Measurements from ENCODE around the gene C10orf53.

Gene C10orf53

DNA sequence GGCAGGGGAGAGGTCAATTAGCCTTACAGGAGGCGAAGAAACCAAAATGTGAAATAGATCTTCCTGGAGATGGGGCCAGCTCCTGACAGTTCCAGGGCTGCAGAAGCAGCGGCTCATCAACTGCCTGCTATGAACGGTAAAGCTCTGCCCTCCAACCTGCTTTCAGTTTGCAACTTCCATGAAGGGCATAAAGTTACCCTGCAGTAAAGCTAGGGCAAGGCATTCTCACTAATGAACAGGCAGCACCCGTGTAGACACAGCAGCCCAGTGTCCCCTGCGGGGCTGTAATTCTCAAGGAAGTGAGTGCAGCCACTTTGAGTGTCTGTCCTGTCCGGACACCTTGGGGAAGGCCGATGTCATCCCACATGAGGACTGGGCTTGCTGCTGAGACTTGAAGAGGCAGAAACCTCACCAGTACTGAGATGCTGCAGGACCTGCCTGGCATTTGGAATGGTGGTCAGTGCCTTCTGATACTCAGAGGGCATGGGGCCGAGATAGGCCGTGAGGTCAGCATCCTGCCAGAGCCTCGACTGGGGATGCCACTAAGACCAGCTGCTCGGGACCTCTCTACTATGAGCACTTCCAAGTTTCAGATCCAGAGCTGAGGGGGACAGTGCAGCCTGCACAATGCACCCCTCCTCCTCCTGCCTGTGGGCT, 26.1 kb upstream of the C10orf53 start:
- H3K4me3 ChIP-seq (ENCODE audit: low read depth, low read length): no peak overlapping the region
- TF ChIP-seq, protein P1, sequence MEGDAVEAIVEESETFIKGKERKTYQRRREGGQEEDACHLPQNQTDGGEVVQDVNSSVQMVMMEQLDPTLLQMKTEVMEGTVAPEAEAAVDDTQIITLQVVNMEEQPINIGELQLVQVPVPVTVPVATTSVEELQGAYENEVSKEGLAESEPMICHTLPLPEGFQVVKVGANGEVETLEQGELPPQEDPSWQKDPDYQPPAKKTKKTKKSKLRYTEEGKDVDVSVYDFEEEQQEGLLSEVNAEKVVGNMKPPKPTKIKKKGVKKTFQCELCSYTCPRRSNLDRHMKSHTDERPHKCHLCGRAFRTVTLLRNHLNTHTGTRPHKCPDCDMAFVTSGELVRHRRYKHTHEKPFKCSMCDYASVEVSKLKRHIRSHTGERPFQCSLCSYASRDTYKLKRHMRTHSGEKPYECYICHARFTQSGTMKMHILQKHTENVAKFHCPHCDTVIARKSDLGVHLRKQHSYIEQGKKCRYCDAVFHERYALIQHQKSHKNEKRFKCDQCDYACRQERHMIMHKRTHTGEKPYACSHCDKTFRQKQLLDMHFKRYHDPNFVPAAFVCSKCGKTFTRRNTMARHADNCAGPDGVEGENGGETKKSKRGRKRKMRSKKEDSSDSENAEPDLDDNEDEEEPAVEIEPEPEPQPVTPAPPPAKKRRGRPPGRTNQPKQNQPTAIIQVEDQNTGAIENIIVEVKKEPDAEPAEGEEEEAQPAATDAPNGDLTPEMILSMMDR (IDR thresholded peaks at IDR 0.05; ENCODE audit: insufficient read depth, low read depth, low read length, missing control alignments): no peak
- DNase-seq (ENCODE audit: low read depth): no peak

DNA sequence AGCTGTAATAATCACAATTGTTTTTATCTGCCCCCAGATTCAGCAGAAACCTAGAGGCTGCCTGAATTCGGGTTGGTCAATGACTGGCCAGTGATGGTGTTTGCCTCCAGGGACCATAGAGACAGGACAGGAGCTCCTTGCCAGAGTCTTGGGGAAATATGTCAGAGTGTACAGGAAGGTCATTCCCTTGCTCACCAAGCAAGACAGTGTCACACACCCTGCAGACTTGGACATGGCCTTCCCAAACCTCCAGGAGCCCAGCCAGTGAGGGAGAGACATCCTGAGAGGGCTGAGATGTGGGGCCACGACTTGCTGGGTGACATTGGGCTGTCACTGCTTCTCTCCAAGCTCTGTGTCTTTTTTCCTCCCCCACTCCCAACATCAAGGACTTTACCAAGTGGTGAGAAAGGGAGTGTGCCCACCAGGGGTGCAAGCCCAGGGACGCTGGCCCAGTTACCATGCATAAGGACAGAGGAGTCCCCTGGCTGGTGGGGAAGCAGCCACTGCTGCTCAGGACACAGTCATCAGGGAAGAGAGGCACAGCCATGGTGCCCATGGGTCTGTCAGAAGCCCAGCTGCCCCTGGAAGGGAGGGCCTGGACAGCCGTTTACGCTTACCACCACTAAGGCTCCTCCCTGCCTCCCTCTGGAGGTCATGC, 25.3 kb upstream of the C10orf53 start:
- no peak overlapping the region for H3K4me3 ChIP-seq (ENCODE audit: low read depth, low read length)
- no peak for DNase-seq (ENCODE audit: low read depth)
- TF ChIP-seq, protein P1 (IDR thresholded peaks at IDR 0.05; ENCODE audit: insufficient read depth, low read depth, low read length, missing control alignments): no peak

DNA sequence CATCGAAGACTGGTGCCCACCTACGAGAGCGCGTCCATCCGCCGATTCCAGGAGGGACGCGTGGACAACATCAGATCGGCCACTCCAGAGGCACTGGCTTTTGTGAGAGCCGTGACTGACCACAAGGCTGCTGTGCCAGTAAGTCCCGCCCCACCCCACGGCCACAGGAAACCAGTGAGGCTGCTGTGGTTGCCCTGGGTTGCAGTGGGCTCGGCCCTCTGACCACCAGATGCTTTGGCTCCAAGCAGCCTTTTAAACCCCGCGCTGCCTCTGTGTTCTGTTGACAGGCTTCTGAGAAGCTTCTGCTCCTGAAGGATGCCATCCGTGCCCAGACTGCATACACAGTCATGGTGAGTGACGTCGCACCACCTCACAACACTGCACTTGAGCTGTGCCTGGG, 24.4 kb upstream of the C10orf53 start:
- TF ChIP-seq, protein P1 (IDR thresholded peaks at IDR 0.05; ENCODE audit: insufficient read depth, low read depth, low read length, missing control alignments): no peak
- H3K4me3 ChIP-seq (ENCODE audit: low read depth, low read length): no peak overlapping the region
- no peak for DNase-seq (ENCODE audit: low read depth)

DNA sequence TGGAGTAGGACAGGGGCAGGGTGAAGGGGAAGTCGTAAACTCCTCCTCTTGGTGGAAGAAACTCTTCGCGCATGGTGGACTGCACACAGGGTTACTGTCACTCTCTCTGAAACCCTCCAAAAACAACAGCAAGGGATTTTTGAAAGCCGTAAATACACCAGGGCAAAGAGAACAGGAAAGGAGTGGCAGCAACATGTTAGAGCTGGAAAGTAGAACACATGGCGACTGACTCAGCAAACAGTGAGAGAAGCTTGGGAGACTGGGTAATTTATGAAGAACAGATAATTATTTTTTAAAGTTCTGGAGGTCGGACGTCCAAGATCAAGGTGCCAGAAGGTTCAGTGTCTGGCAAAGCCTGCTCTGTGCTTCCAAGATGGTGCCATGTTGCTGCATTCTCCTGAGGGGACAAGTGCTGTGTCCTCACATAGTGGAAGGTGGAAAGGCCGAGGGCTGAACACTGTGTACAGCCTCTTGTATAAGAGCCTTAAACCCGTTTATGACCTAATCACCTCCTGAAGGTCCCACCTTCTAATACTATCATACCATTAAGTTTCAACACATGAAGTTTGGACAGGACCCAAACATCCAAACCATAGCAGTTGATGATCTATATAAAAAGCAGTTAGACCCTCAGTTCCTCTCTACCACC, 22.5 kb upstream of the C10orf53 start:
- no peak overlapping the region for H3K4me3 ChIP-seq (ENCODE audit: low read depth, low read length)
- TF ChIP-seq, protein P1 (IDR thresholded peaks at IDR 0.05; ENCODE audit: insufficient read depth, low read depth, low read length, missing control alignments): no peak
- DNase-seq (ENCODE audit: low read depth): no peak

DNA sequence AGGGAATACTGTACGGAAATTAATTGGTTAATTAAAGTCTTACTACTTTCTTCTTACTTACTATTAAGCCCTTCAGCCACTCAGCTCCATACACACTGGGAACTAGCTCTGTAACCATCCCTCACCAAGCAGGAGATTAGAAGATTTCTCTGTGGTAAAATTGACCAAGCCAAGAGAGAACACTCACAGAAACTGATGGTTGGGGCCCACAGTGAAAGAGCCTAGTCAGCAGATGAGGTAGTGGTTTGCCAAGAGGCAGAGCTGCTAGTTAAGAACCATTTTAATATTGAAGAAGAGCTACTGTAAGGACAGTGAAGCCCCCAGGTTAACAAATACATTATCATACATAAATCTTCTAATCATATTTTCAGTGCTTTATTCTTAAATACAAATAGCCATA, 21.8 kb upstream of the C10orf53 start:
- TF ChIP-seq, protein P1 (IDR thresholded peaks at IDR 0.05; ENCODE audit: insufficient read depth, low read depth, low read length, missing control alignments): no peak

DNA sequence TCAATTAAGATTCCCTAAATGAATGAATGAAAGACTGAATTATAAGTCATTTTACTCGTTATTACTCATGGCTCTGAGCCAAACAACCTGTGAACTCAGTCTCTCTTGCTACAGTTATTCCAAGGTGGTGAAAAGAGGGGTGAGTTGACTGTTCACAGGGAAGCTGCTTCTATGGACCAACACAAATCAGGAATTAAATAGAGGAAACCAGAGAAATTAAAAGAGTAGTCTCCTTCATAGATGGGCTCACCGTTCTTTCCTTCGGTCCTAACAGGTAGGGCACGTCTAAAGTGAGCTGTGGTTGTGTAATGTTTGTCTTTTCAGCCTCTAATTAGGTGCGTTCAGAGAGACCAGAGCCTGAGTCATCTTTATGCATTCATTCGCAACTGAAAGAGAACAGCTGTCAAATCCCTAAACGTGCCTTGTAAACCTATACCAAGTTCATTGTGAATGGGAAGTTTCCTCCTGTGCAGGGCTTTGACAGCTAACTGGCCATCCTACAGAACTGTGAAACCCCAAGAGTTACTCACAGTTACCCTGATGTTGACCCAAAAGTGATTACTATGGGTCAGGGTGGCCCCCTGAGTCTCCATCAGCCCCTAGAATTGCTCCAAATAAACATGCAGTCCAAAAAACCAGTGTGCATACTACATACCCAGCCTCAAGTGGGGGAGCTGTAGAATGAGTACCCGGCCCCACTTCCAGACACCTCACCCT, 18.2 kb upstream of the C10orf53 start:
- H3K4me3 ChIP-seq (ENCODE audit: low read depth, low read length): no peak overlapping the region
- no peak for DNase-seq (ENCODE audit: low read depth)
- TF ChIP-seq, protein P1 (IDR thresholded peaks at IDR 0.05; ENCODE audit: insufficient read depth, low read depth, low read length, missing control alignments): no peak

More for the DNA sequence above, 21.8 kb upstream of the C10orf53 start:
- H3K4me3 ChIP-seq (ENCODE audit: low read depth, low read length): no peak overlapping the region
- DNase-seq (ENCODE audit: low read depth): no peak

Measured in GM12865 (cell line).